ENCODE measurements around the gene SMC1A.
A peak's percentile ranks its signal among the peaks of the same experiment; 100 is the strongest.
"Not testable (repeated sequence)": the region's sequence is repeated elsewhere in the genome, so short reads cannot be mapped to it uniquely, and the experiment has no call there.

The SMC1A gene

GRCh38 chrX:53374222-53374820, 48.1 kb downstream of the SMC1A start:
- TF ChIP-seq MYC (IDR thresholded peaks at IDR 0.05; ENCODE audit: low read depth, low read length) (peak; percentile 69; the same call in 1 of the 2 replicates), POLR2A (IDR thresholded peaks at IDR 0.05; ENCODE audit: extremely low read depth, insufficient read length) (no peak), MAX (IDR thresholded peaks at IDR 0.05; ENCODE audit: low read depth, low read length) (peak; percentile 64)
- H3K4me3 ChIP-seq (ENCODE audit: low read depth, low read length) = no peak overlapping the region
- DNase-seq (ENCODE audit: low read depth) = peak; percentile 77

DNA sequence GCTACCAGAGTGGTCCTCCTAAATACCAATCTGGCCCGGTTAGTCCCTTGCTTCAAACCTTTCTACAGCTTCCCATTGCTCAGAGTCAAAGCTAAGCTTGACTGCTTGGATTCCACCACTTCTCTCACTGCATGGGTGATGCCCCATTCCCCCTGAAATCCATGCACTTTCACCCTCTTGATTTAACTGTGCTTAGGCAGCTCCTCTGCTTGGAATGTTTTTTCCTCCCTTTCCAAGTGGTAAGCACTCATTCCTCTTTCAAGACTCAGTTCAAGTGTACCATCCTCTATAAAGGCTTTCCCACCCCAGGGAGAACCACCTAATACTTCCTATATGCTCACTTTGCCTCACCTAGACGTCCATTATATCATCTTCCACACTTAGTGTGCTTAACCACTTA, 49.1 kb downstream of the SMC1A start:
- no peak for DNase-seq (ENCODE audit: low read depth)
- TF ChIP-seq CTCF (IDR thresholded peaks at IDR 0.05; ENCODE audit: low read depth, low read length) (no peak), MYC (IDR thresholded peaks at IDR 0.05; ENCODE audit: low read depth, low read length) (no peak), MAX (IDR thresholded peaks at IDR 0.05; ENCODE audit: low read depth, low read length) (no peak)
- H3K4me3 ChIP-seq (ENCODE audit: low read depth, low read length) = no peak overlapping the region

GRCh38 chrX:53366454-53366853, 56.0 kb downstream of the SMC1A start:
- H3K4me3 ChIP-seq (ENCODE audit: low read depth, low read length); DNase-seq (ENCODE audit: low read depth): not testable (repeated sequence)

GRCh38 chrX:53362449-53362848, 60.0 kb downstream of the SMC1A start:
- no peak for TF ChIP-seq MYC (IDR thresholded peaks at IDR 0.05; ENCODE audit: low read depth, low read length)
- TF ChIP-seq POLR2A (IDR thresholded peaks at IDR 0.05; ENCODE audit: extremely low read depth, insufficient read length) = no peak
- no peak; the same call in 1 of the 2 replicates for TF ChIP-seq MAX (IDR thresholded peaks at IDR 0.05; ENCODE audit: low read depth, low read length)
- TF ChIP-seq CTCF (IDR thresholded peaks at IDR 0.05; ENCODE audit: low read depth, low read length) = no peak
- DNase-seq (ENCODE audit: low read depth) = peak; percentile 86
- peak overlapping the region; percentile 28 for H3K4me3 ChIP-seq (ENCODE audit: low read depth, low read length)

GRCh38 chrX:53357799-53358530, 64.5 kb downstream of the SMC1A start:
- TF ChIP-seq POLR2A (IDR thresholded peaks at IDR 0.05; ENCODE audit: extremely low read depth, insufficient read length) (no peak), CTCF (IDR thresholded peaks at IDR 0.05; ENCODE audit: low read depth, low read length) (no peak), MYC (IDR thresholded peaks at IDR 0.05; ENCODE audit: low read depth, low read length) (no peak), MAX (IDR thresholded peaks at IDR 0.05; ENCODE audit: low read depth, low read length) (no peak)
- no peak for DNase-seq (ENCODE audit: low read depth)
- H3K4me3 ChIP-seq (ENCODE audit: low read depth, low read length) = no peak overlapping the region

GRCh38 chrX:53356186-53356585, 66.3 kb downstream of the SMC1A start:
- DNase-seq (ENCODE audit: low read depth) = peak; percentile 27
- H3K4me3 ChIP-seq (ENCODE audit: low read depth, low read length) = no peak overlapping the region
- TF ChIP-seq MYC (IDR thresholded peaks at IDR 0.05; ENCODE audit: low read depth, low read length) = no peak
- TF ChIP-seq CTCF (IDR thresholded peaks at IDR 0.05; ENCODE audit: low read depth, low read length) = no peak
- TF ChIP-seq MAX (IDR thresholded peaks at IDR 0.05; ENCODE audit: low read depth, low read length) = no peak
- no peak for TF ChIP-seq POLR2A (IDR thresholded peaks at IDR 0.05; ENCODE audit: extremely low read depth, insufficient read length)

All from NB4 (cell line).